Hepatocyte (in vitro differentiated cells): ENCODE results near the gene SH3PXD2B. TPM values are rescaled to one million over a fixed set of nuclear protein-coding genes. Genes with fewer than 3 reads are reported as not detected.
A peak's percentile ranks its signal among the peaks of the same experiment; 100 is the strongest.

Experiments used
- DNase-seq: peaks from one replicate; pipeline ENCODE4 v3.0.0-alpha.2; 2016; ENCODE audit warnings: low spot score
- H2AFZ ChIP-seq: fragments of 200-600 bp; sonication (generic); 2 replicates; pipeline ENCODE4 v1.6.0; 2016; ENCODE audit warnings: antibody characterized with exemption, mild to moderate bottlenecking
- H3K27ac ChIP-seq: fragments of 200-600 bp; sonication (generic); 2 replicates; pipeline ENCODE4 v1.5.1; 2016; ENCODE audit warnings: mild to moderate bottlenecking
- H3K27me3 ChIP-seq: fragments of 200-600 bp; sonication (generic); 2 replicates; pipeline ENCODE4 v1.6.1; 2016
- H3K36me3 ChIP-seq: fragments of 200-600 bp; sonication (generic); replicated peaks from 2 replicates; pipeline ENCODE4 v1.5.1; 2016; ENCODE audit warnings: low read depth; ENCODE audit not compliant: insufficient read depth
- H3K4me1 ChIP-seq: fragments of 200-600 bp; sonication (generic); 2 replicates; pipeline ENCODE4 v1.5.1; 2016; ENCODE audit warnings: mild to moderate bottlenecking, moderate library complexity; ENCODE audit not compliant: insufficient read depth
- H3K4me2 ChIP-seq: fragments of 200-600 bp; sonication (generic); 2 replicates; pipeline ENCODE4 v1.6.0; 2016
- H3K4me3 ChIP-seq: fragments of 200-600 bp; sonication (generic); 2 replicates; pipeline ENCODE4 v1.5.1; 2016; ENCODE audit warnings: mild to moderate bottlenecking
- H3K79me2 ChIP-seq: fragments of 200-600 bp; sonication (generic); 2 replicates; pipeline ENCODE4 v1.6.0; 2017; ENCODE audit warnings: mild to moderate bottlenecking
- H3K9me2 ChIP-seq: fragments of 200-600 bp; sonication (generic); replicated peaks from 2 replicates; pipeline ENCODE4 v1.6.0; 2017; ENCODE audit warnings: mild to moderate bottlenecking; ENCODE audit not compliant: insufficient read depth
- H3K9me3 ChIP-seq: fragments of 200-600 bp; sonication (generic); 2 replicates; pipeline ENCODE4 v1.5.1; 2016; ENCODE audit warnings: low read depth, mild to moderate bottlenecking
- H4K20me1 ChIP-seq: fragments of 200-600 bp; sonication (generic); 2 replicates; pipeline ENCODE4 v1.6.0; 2016; ENCODE audit warnings: mild to moderate bottlenecking; ENCODE audit not compliant: insufficient read depth, poor library complexity, severe bottlenecking
- EZH2 ChIP-seq: fragments of 200-600 bp; sonication (generic); IDR thresholded peaks from 2 replicates; pipeline ENCODE4 v1.6.1; 2016; ENCODE audit warnings: antibody characterized with exemption, mild to moderate bottlenecking, borderline replicate concordance
- EZH2phosphoT487 ChIP-seq: fragments of 200-600 bp; sonication (generic); IDR thresholded peaks from one replicate; pipeline ENCODE4 v1.6.1; 2018; ENCODE audit warnings: antibody characterized with exemption, mild to moderate bottlenecking, low read depth, moderate library complexity; ENCODE audit not compliant: unreplicated experiment, severe bottlenecking
- WGBS: methylation state at CpG from one replicate; pipeline ENCODE4 v1.1.6; 2016; ENCODE audit warnings: low lambda C conversion rate; ENCODE audit errors: missing lambda C conversion rate; 5-methylcytosine and 5-hydroxymethylcytosine counted together
- polyA plus RNA-seq: library from polyadenylated mRNA; unstranded; fragments of >200 nt; fragmentation: Nextera tagmentation; extraction: Ambion mirVana; gene quantifications from 2 replicates; pipeline ENCODE4 v1.2.1, GENCODE V29; 2016
- total RNA-seq: library from RNA; depleted of rRNA; stranded (reverse); fragments of >200 nt; gene quantifications from 2 replicates; pipeline ENCODE4 v1.2.3, GENCODE V29; 2014
- TF ChIP-seq, protein P1 (sequence below): fragments of 200-600 bp; sonication (generic); IDR thresholded peaks from 2 replicates; pipeline ENCODE4 v1.5.1; 2016; ENCODE audit warnings: antibody characterized with exemption, mild to moderate bottlenecking; ENCODE audit not compliant: poor library complexity

SH3PXD2B gene
- total and polyA plus RNA-seq, 2 experiments from 2014 or later, result 27.8 to 28.5 TPM

DNA sequence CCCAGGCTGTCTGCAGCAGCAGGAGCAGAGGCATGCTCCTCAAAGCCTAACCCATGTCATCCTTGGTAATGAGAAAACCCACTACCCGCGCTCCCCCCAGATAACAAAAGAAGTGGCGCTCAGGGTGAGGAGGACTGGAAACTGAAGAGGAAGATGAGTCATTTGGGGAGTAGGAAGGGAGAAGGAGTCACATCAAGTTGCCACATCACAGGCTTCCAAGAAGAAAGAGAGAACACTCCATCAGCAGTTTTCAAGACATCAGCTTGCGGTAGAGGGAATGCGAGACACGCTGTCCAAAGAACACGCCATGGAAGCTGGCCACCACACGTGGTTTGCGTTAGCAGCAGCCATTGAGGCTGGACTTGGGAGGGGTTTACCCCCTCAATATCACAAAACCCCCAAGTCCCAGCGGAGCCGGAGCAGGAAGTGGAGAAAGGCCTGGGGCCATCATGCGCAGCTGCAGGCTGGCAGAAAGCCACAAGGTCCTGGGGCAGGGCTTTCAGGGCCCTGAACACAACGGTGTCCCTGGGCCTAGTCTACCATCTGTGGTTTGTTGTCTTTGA is 41.5 kb downstream of the SH3PXD2B start:
- H2AFZ ChIP-seq, result no peak overlapping the region
- H3K9me2 ChIP-seq, result no peaks in the 10 kb centered on the region
- no peak overlapping the region for H3K4me2 ChIP-seq
- H3K27me3 ChIP-seq, result no peaks in the 10 kb centered on the region
- peaks cover 6% of the 10 kb centered on the region for H3K79me2 ChIP-seq
- no peaks in the 10 kb centered on the region for H4K20me1 ChIP-seq
- H3K4me1 ChIP-seq, result peaks cover 34% of the 10 kb centered on the region
- TF ChIP-seq, protein P1, sequence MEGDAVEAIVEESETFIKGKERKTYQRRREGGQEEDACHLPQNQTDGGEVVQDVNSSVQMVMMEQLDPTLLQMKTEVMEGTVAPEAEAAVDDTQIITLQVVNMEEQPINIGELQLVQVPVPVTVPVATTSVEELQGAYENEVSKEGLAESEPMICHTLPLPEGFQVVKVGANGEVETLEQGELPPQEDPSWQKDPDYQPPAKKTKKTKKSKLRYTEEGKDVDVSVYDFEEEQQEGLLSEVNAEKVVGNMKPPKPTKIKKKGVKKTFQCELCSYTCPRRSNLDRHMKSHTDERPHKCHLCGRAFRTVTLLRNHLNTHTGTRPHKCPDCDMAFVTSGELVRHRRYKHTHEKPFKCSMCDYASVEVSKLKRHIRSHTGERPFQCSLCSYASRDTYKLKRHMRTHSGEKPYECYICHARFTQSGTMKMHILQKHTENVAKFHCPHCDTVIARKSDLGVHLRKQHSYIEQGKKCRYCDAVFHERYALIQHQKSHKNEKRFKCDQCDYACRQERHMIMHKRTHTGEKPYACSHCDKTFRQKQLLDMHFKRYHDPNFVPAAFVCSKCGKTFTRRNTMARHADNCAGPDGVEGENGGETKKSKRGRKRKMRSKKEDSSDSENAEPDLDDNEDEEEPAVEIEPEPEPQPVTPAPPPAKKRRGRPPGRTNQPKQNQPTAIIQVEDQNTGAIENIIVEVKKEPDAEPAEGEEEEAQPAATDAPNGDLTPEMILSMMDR, result no peak
- TF ChIP-seq EZH2, result no peak
- TF ChIP-seq EZH2phosphoT487, result no peak
- H3K9me3 ChIP-seq, result no peaks in the 10 kb centered on the region
- no peak overlapping the region for H3K4me3 ChIP-seq
- no peaks in the 10 kb centered on the region for H3K36me3 ChIP-seq
- peak overlapping the region; percentile 87 for H3K27ac ChIP-seq
- WGBS, result 68% methylated on average over 13 of the region's 13 CpGs
- peak; percentile 52 for DNase-seq

- no peak overlapping the region for H2AFZ ChIP-seq
- no peaks in the 10 kb centered on the region for H4K20me1 ChIP-seq
- WGBS, result 56% methylated on average over 7 of the region's 7 CpGs
- H3K9me3 ChIP-seq, result no peaks in the 10 kb centered on the region
- H3K4me2 ChIP-seq, result peak overlapping the region; percentile 14
- peaks cover 6% of the 10 kb centered on the region for H3K79me2 ChIP-seq
- peaks cover 30% of the 10 kb centered on the region for H3K4me1 ChIP-seq
- TF ChIP-seq EZH2phosphoT487, result no peak
- no peak for TF ChIP-seq EZH2
- TF ChIP-seq, protein P1, result no peak
- no peaks in the 10 kb centered on the region for H3K9me2 ChIP-seq
- no peaks in the 10 kb centered on the region for H3K27me3 ChIP-seq
- no peaks in the 10 kb centered on the region for H3K36me3 ChIP-seq
- DNase-seq, result peak; percentile 42
- no peak overlapping the region for H3K4me3 ChIP-seq
- peak overlapping the region; percentile 87 for H3K27ac ChIP-seq
These were observed 42.7 kb downstream of the SH3PXD2B start for GRCh38 chr5:172411484-172412072.

- Histone ChIP-seq H3K4me2 (peak overlapping the region; percentile 14), H3K79me2 (peaks cover 6% of the 10 kb centered on the region), H3K36me3 (no peaks in the 10 kb centered on the region), H3K27me3 (no peaks in the 10 kb centered on the region), H3K9me3 (no peaks in the 10 kb centered on the region), H2AFZ (no peak overlapping the region), H3K4me1 (peaks cover 30% of the 10 kb centered on the region), H3K27ac (peak overlapping the region; percentile 87), H4K20me1 (no peaks in the 10 kb centered on the region), H3K4me3 (no peak overlapping the region), H3K9me2 (no peaks in the 10 kb centered on the region)
- DNase-seq, result peak; percentile 28
- WGBS, result 75% methylated on average over 5 of the region's 5 CpGs
- TF ChIP-seq EZH2 (no peak), EZH2phosphoT487 (no peak)
- TF ChIP-seq, protein P1, result no peak
These were observed 43.5 kb downstream of the SH3PXD2B start for GRCh38 chr5:172410662-172411483.
